ENCODE results near the gene HOXC9.

- TF ChIP-seq, protein P1, sequence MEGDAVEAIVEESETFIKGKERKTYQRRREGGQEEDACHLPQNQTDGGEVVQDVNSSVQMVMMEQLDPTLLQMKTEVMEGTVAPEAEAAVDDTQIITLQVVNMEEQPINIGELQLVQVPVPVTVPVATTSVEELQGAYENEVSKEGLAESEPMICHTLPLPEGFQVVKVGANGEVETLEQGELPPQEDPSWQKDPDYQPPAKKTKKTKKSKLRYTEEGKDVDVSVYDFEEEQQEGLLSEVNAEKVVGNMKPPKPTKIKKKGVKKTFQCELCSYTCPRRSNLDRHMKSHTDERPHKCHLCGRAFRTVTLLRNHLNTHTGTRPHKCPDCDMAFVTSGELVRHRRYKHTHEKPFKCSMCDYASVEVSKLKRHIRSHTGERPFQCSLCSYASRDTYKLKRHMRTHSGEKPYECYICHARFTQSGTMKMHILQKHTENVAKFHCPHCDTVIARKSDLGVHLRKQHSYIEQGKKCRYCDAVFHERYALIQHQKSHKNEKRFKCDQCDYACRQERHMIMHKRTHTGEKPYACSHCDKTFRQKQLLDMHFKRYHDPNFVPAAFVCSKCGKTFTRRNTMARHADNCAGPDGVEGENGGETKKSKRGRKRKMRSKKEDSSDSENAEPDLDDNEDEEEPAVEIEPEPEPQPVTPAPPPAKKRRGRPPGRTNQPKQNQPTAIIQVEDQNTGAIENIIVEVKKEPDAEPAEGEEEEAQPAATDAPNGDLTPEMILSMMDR (IDR thresholded peaks at IDR 0.05): no peak
- no peak for TF ChIP-seq TEAD4 (CRISPR knock-in tag; IDR thresholded peaks at IDR 0.05)
- TF ChIP-seq, protein P2, sequence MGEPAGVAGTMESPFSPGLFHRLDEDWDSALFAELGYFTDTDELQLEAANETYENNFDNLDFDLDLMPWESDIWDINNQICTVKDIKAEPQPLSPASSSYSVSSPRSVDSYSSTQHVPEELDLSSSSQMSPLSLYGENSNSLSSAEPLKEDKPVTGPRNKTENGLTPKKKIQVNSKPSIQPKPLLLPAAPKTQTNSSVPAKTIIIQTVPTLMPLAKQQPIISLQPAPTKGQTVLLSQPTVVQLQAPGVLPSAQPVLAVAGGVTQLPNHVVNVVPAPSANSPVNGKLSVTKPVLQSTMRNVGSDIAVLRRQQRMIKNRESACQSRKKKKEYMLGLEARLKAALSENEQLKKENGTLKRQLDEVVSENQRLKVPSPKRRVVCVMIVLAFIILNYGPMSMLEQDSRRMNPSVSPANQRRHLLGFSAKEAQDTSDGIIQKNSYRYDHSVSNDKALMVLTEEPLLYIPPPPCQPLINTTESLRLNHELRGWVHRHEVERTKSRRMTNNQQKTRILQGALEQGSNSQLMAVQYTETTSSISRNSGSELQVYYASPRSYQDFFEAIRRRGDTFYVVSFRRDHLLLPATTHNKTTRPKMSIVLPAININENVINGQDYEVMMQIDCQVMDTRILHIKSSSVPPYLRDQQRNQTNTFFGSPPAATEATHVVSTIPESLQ (CRISPR knock-in tag; IDR thresholded peaks at IDR 0.05): no peak
- no peak for TF ChIP-seq CREB1 (CRISPR knock-in tag; IDR thresholded peaks at IDR 0.05)
- TF ChIP-seq, protein P3, sequence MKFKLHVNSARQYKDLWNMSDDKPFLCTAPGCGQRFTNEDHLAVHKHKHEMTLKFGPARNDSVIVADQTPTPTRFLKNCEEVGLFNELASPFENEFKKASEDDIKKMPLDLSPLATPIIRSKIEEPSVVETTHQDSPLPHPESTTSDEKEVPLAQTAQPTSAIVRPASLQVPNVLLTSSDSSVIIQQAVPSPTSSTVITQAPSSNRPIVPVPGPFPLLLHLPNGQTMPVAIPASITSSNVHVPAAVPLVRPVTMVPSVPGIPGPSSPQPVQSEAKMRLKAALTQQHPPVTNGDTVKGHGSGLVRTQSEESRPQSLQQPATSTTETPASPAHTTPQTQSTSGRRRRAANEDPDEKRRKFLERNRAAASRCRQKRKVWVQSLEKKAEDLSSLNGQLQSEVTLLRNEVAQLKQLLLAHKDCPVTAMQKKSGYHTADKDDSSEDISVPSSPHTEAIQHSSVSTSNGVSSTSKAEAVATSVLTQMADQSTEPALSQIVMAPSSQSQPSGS (CRISPR knock-in tag; IDR thresholded peaks at IDR 0.05; ENCODE audit: borderline replicate concordance, low read depth): no peak
- TF ChIP-seq, protein P4, sequence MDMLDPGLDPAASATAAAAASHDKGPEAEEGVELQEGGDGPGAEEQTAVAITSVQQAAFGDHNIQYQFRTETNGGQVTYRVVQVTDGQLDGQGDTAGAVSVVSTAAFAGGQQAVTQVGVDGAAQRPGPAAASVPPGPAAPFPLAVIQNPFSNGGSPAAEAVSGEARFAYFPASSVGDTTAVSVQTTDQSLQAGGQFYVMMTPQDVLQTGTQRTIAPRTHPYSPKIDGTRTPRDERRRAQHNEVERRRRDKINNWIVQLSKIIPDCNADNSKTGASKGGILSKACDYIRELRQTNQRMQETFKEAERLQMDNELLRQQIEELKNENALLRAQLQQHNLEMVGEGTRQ (CRISPR knock-in tag; IDR thresholded peaks at IDR 0.05): peak; percentile 57; the same call in 1 of the 2 replicates
- no peak for TF ChIP-seq STAT6 (CRISPR knock-in tag; conservative IDR thresholded peaks at IDR 0.05; ENCODE audit: low read depth)
- no peak for TF ChIP-seq NFE2L1 (CRISPR knock-in tag; IDR thresholded peaks at IDR 0.05)
- no peak for TF ChIP-seq CREM (CRISPR knock-in tag; IDR thresholded peaks at IDR 0.05)
- TF ChIP-seq, protein P5, sequence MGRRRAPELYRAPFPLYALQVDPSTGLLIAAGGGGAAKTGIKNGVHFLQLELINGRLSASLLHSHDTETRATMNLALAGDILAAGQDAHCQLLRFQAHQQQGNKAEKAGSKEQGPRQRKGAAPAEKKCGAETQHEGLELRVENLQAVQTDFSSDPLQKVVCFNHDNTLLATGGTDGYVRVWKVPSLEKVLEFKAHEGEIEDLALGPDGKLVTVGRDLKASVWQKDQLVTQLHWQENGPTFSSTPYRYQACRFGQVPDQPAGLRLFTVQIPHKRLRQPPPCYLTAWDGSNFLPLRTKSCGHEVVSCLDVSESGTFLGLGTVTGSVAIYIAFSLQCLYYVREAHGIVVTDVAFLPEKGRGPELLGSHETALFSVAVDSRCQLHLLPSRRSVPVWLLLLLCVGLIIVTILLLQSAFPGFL (CRISPR knock-in tag; IDR thresholded peaks at IDR 0.05; ENCODE audit: borderline replicate concordance): no peak
- TF ChIP-seq MAX (CRISPR knock-in tag; IDR thresholded peaks at IDR 0.05): no peak
- no peak for TF ChIP-seq E2F5 (CRISPR knock-in tag; IDR thresholded peaks at IDR 0.05)
- TF ChIP-seq FOXP4 (CRISPR knock-in tag; IDR thresholded peaks at IDR 0.05): no peak
These were observed 45.3 kb upstream of the HOXC9 start, which contains the start of gene HOXC12 for GRCh38 chr12:53954694-53955035.

Data from WTC11 (cell line).